HG03159 (cell line): ENCODE data around the gene SLC2A14.

Source experiments
- ATAC-seq: cut with Tn5 transposase; IDR thresholded peaks from one replicate; pipeline ENCODE4 v1.9.1; 2021; ENCODE audit warnings: mild to moderate bottlenecking, moderate library complexity; ENCODE audit not compliant: unreplicated experiment

Gene SLC2A14

GRCh38 chr12:7781274-7781673 lies 91.4 kb downstream of the SLC2A14 start:
- no peak for ATAC-seq

- no peak for ATAC-seq
These were observed 102.7 kb downstream of the SLC2A14 start for GRCh38 chr12:7769999-7770398.
